HG03025 (cell line): ENCODE results near the gene HNRNPF.
A peak's percentile ranks its signal among the peaks of the same experiment; 100 is the strongest.
"Not testable (repeated sequence)": the region's sequence is repeated elsewhere in the genome, so short reads cannot be mapped to it uniquely, and the experiment has no call there.

ENCODE experiments used
- ATAC-seq: cut with Tn5 transposase; IDR thresholded peaks from one replicate; pipeline ENCODE4 v1.9.1; 2021; ENCODE audit warnings: mild to moderate bottlenecking, moderate library complexity; ENCODE audit not compliant: unreplicated experiment, low FRiP score

The HNRNPF gene

GRCh38 chr10:43353495-43354329 is 55.3 kb downstream of the HNRNPF start:
- ATAC-seq = no peak

GRCh38 chr10:43352951-43353350 is 56.0 kb downstream of the HNRNPF start:
- no peak for ATAC-seq

- no peak for ATAC-seq
Observed at GRCh38 chr10:43351301-43351700, 57.7 kb downstream of the HNRNPF start.

- ATAC-seq = no peak
Observed at GRCh38 chr10:43350686-43351085, 58.3 kb downstream of the HNRNPF start.

- ATAC-seq = no peak
Observed at GRCh38 chr10:43350156-43350555, 58.8 kb downstream of the HNRNPF start.

- peak; percentile 91 for ATAC-seq
Observed at GRCh38 chr10:43348511-43349312, 60.3 kb downstream of the HNRNPF start.

GRCh38 chr10:43347997-43348396 is 61.0 kb downstream of the HNRNPF start:
- no peak for ATAC-seq

GRCh38 chr10:43344051-43344450 is 64.9 kb downstream of the HNRNPF start:
- no peak for ATAC-seq

GRCh38 chr10:43343126-43343525 is 65.9 kb downstream of the HNRNPF start:
- no peak for ATAC-seq

GRCh38 chr10:43342279-43343125 is 66.5 kb downstream of the HNRNPF start:
- ATAC-seq = no peak

GRCh38 chr10:43341450-43341849 is 67.5 kb downstream of the HNRNPF start:
- ATAC-seq = no peak

- no peak for ATAC-seq
Observed at GRCh38 chr10:43340619-43341018, 68.4 kb downstream of the HNRNPF start.

GRCh38 chr10:43340101-43340500 is 68.9 kb downstream of the HNRNPF start:
- ATAC-seq = no peak

GRCh38 chr10:43339136-43339535 is 69.8 kb downstream of the HNRNPF start:
- ATAC-seq = no peak

GRCh38 chr10:43338117-43338516 is 70.9 kb downstream of the HNRNPF start:
- ATAC-seq = no peak

- ATAC-seq = not testable (repeated sequence)
Observed at GRCh38 chr10:43337536-43337935, 71.5 kb downstream of the HNRNPF start.

GRCh38 chr10:43336641-43337318 is 72.2 kb downstream of the HNRNPF start:
- no peak for ATAC-seq

GRCh38 chr10:43336061-43336460 is 72.9 kb downstream of the HNRNPF start:
- ATAC-seq = no peak
